GM04504 (cell line): ENCODE data around the gene SLX4.
"Not testable (repeated sequence)": the region's sequence is repeated elsewhere in the genome, so short reads cannot be mapped to it uniquely, and the experiment has no call there.

Source experiments
- DNase-seq: peaks from one replicate; pipeline ENCODE4 v3.0.0-alpha.2; 2012; ENCODE audit warnings: low read depth

Gene SLX4

GRCh38 chr16:3642397-3643094 lies 31.1 kb upstream of the SLX4 start:
- no peak for DNase-seq

GRCh38 chr16:3641801-3642396 lies 30.5 kb upstream of the SLX4 start:
- no peak for DNase-seq

- DNase-seq = no peak
These were observed 29.5 kb upstream of the SLX4 start for GRCh38 chr16:3640632-3641501.

GRCh38 chr16:3640207-3640606 lies 28.8 kb upstream of the SLX4 start:
- DNase-seq = no peak

GRCh38 chr16:3638916-3639644 lies 27.7 kb upstream of the SLX4 start:
- no peak for DNase-seq

- DNase-seq = no peak
These were observed 26.0 kb upstream of the SLX4 start for GRCh38 chr16:3637371-3637923.

- DNase-seq = no peak
These were observed 14.7 kb upstream of the SLX4 start for GRCh38 chr16:3625911-3626732.

GRCh38 chr16:3625331-3625730 lies 13.9 kb upstream of the SLX4 start:
- DNase-seq = no peak

- DNase-seq = no peak
These were observed 12.2 kb upstream of the SLX4 start for GRCh38 chr16:3623642-3624041.

GRCh38 chr16:3618769-3619141 lies 7.3 kb upstream of the SLX4 start:
- DNase-seq = no peak

GRCh38 chr16:3612510-3613466 lies 1.4 kb upstream of the SLX4 start:
- no peak for DNase-seq

- no peak for DNase-seq
These were observed 684 bp downstream of the SLX4 start for GRCh38 chr16:3610698-3611145.

- DNase-seq = no peak
These were observed 1.3 kb downstream of the SLX4 start for GRCh38 chr16:3609895-3610697.

GRCh38 chr16:3608976-3609375 lies 2.4 kb downstream of the SLX4 start:
- not testable (repeated sequence) for DNase-seq

- DNase-seq = no peak
These were observed 3.3 kb downstream of the SLX4 start for GRCh38 chr16:3608069-3608468.

GRCh38 chr16:3607634-3608033 lies 3.8 kb downstream of the SLX4 start:
- DNase-seq = no peak

GRCh38 chr16:3607161-3607560 lies 4.2 kb downstream of the SLX4 start:
- no peak for DNase-seq

- no peak for DNase-seq
These were observed 5.0 kb downstream of the SLX4 start for GRCh38 chr16:3606441-3606840.

- DNase-seq = no peak
These were observed 9.1 kb downstream of the SLX4 start for GRCh38 chr16:3602320-3602653.
